Ovary (tissue), 3 donors: Measurements from ENCODE around the gene GAK.

ENCODE experiments used
- EP300 ChIP-seq: sonication (generic); formaldehyde crosslinking; IDR thresholded peaks from one replicate; pipeline ENCODE4 v1.6.1; 2017; ENCODE audit warnings: antibody characterized with exemption
- POLR2A ChIP-seq: fragments of 450-650 bp; IDR thresholded peaks from one replicate; pipeline ENCODE4 v1.6.1; 2017; ENCODE audit warnings: antibody characterized with exemption, mild to moderate bottlenecking, moderate library complexity
- TF ChIP-seq, protein P1 (sequence below), 3 donors: fragments of 450-650 bp in 2 of 3; fragments of 200-600 bp in 1 of 3; IDR thresholded peaks; one replicate each; pipeline versions ENCODE4 v1.5.1 to v1.8.0; 2016 to 2022; ENCODE audit warnings: antibody characterized with exemption in 3 of 3, mild to moderate bottlenecking in 1 of 3
- donor health status: DM: no; HTN: no; CAD: no.

DNA sequence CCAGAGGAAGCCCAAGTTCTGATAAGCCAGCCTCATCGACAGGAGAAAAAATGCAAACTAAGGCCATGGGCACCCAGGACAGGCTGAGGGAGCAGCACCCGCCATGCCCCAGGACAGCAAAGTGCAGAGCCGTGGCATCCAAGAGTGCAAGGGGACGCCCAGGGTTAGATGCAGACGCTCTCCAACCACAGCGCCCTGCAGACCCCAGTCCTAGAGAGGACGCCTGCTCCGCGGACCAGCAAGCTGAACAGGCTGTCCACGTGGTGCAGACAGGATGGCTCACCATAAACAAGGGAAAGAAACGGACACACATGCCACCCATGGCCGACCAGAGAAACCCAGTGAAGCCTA, 32.6 kb downstream of the GAK start:
- TF ChIP-seq, protein P1, sequence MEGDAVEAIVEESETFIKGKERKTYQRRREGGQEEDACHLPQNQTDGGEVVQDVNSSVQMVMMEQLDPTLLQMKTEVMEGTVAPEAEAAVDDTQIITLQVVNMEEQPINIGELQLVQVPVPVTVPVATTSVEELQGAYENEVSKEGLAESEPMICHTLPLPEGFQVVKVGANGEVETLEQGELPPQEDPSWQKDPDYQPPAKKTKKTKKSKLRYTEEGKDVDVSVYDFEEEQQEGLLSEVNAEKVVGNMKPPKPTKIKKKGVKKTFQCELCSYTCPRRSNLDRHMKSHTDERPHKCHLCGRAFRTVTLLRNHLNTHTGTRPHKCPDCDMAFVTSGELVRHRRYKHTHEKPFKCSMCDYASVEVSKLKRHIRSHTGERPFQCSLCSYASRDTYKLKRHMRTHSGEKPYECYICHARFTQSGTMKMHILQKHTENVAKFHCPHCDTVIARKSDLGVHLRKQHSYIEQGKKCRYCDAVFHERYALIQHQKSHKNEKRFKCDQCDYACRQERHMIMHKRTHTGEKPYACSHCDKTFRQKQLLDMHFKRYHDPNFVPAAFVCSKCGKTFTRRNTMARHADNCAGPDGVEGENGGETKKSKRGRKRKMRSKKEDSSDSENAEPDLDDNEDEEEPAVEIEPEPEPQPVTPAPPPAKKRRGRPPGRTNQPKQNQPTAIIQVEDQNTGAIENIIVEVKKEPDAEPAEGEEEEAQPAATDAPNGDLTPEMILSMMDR (IDR thresholded peaks at IDR 0.05) = no peak
- TF ChIP-seq POLR2A (no peak), EP300 (no peak)
